A549 (cell line): Measurements from ENCODE around the gene PLEKHH1. TPM values are rescaled to one million over a fixed set of nuclear protein-coding genes. Genes with fewer than 3 reads are reported as not detected.

Experiments
- ATAC-seq, 2 experiments: fragments of 200-7000 bp in 1 of 2; fragments of >200 bp in 1 of 2; cut with Nextera tagmentation in 1 of 2; cut with Tn5 transposase in 1 of 2; 3 replicates each; pipeline versions ENCODE4 v1.8.0 to v1.9.1; 2018 to 2020; ENCODE audit warnings: mild to moderate bottlenecking in 1 of 2, moderate library complexity in 1 of 2
- CTCF ChIA-PET: fragments of 300-600 bp; sonication (Branson Sonifier 250); formaldehyde crosslinking; extraction: SDS; loops from one replicate; lab custom pipeline; 2021; ENCODE audit warnings: antibody characterized with exemption, inconsistent platforms; lab: Yijun Ruan, JAX
- POLR2A ChIA-PET: fragments of 350-600 bp; formaldehyde crosslinking; extraction: SDS; loops from one replicate; lab custom pipeline; 2021; ENCODE audit warnings: antibody characterized with exemption, inconsistent platforms; lab: Yijun Ruan, JAX
- DNase-seq, 2 experiments: peaks; one replicate each; pipeline versions ENCODE4 v3.0.0 to v3.0.0-alpha.2; 2011 to 2016; ENCODE audit warnings: low read depth in 1 of 2, low spot score in 1 of 2
- FAIRE-seq: peaks from 2 replicates; lab custom pipeline; 2011; peaks lifted over from hg19 to GRCh38; lab: Jason Lieb, UNC
- H3K27ac ChIP-seq, 2 experiments: fragments of >200 bp; sonication (Bioruptor Twin); formaldehyde crosslinking; 3 replicates each; pipeline ENCODE4 v1.5.1; 2016 to 2017
- H3K4me1 ChIP-seq: fragments of >200 bp; sonication (Bioruptor Twin); formaldehyde crosslinking; 3 replicates; pipeline ENCODE4 v1.6.1; 2016
- H3K4me2 ChIP-seq: fragments of >200 bp; sonication (Bioruptor Twin); formaldehyde crosslinking; 3 replicates; pipeline ENCODE4 v1.6.1; 2016
- H3K4me3 ChIP-seq: fragments of >200 bp; sonication (Bioruptor Twin); formaldehyde crosslinking; 3 replicates; pipeline ENCODE4 v1.5.1; 2016
- H3K9me3 ChIP-seq: fragments of >200 bp; sonication (Bioruptor Twin); formaldehyde crosslinking; 3 replicates; pipeline ENCODE4 v1.6.1; 2016
- BCL3 ChIP-seq: fragments of >200 bp; sonication (Bioruptor Twin); formaldehyde crosslinking; IDR thresholded peaks from 3 replicates; pipeline ENCODE4 v1.6.1; 2016
- CBX8 ChIP-seq: fragments of 200-600 bp; sonication (generic); IDR thresholded peaks from 2 replicates; pipeline ENCODE4 v1.6.1; 2016
- CHD4 ChIP-seq: fragments of 200-600 bp; sonication (generic); IDR thresholded peaks from 2 replicates; pipeline ENCODE4 v1.6.1; 2016; ENCODE audit warnings: antibody characterized with exemption, mild to moderate bottlenecking, borderline replicate concordance
- EHMT2 ChIP-seq: fragments of 200-600 bp; sonication (generic); IDR thresholded peaks from 2 replicates; pipeline ENCODE4 v1.6.1; 2016; ENCODE audit warnings: antibody characterized with exemption, low read depth, mild to moderate bottlenecking, moderate library complexity
- EP300 ChIP-seq, 2 experiments: fragments of >200 bp; sonication (Bioruptor Twin); formaldehyde crosslinking; IDR thresholded peaks; 2 replicates in 1 of 2; 3 replicates in 1 of 2; pipeline ENCODE4 v1.6.1; 2016 to 2017
- FOSB ChIP-seq: fragments of 250-450 bp; sonication (Bioruptor Pico); IDR thresholded peaks from 2 replicates; pipeline ENCODE4 v1.5.0; 2020; ENCODE audit warnings: mild to moderate bottlenecking, moderate library complexity
- FOXS1 ChIP-seq: fragments of 250-450 bp; sonication (Bioruptor Pico); IDR thresholded peaks from 2 replicates; pipeline ENCODE4 v1.5.0; 2020; ENCODE audit warnings: mild to moderate bottlenecking, moderate library complexity
- GATA3 ChIP-seq: IDR thresholded peaks from 2 replicates; pipeline ENCODE4 v1.6.1; 2012; ENCODE audit warnings: borderline replicate concordance
- HES2 ChIP-seq: fragments of >200 bp; sonication (Bioruptor Twin); formaldehyde crosslinking; IDR thresholded peaks from 2 replicates; pipeline ENCODE4 v1.6.1; 2016
- HOXA7 ChIP-seq: fragments of 250-450 bp; sonication (Bioruptor Pico); IDR thresholded peaks from 2 replicates; pipeline ENCODE4 v1.5.0; 2020; ENCODE audit warnings: mild to moderate bottlenecking, moderate library complexity
- HOXB5 ChIP-seq: fragments of 250-450 bp; sonication (Bioruptor Pico); IDR thresholded peaks from 2 replicates; pipeline ENCODE4 v1.5.0; 2020; ENCODE audit warnings: mild to moderate bottlenecking, moderate library complexity
- JUNB ChIP-seq: fragments of >200 bp; sonication (Bioruptor Twin); formaldehyde crosslinking; IDR thresholded peaks from 2 replicates; pipeline ENCODE4 v1.6.1; 2016
- KDM1A ChIP-seq: fragments of 200-600 bp; sonication (generic); IDR thresholded peaks from 2 replicates; pipeline ENCODE4 v1.6.1; 2016; ENCODE audit warnings: low read depth, mild to moderate bottlenecking
- KDM5A ChIP-seq: fragments of 200-600 bp; sonication (generic); IDR thresholded peaks from 2 replicates; pipeline ENCODE4 v1.6.1; 2016; ENCODE audit warnings: antibody characterized with exemption, mild to moderate bottlenecking
- MAFK ChIP-seq: fragments of 450-650 bp; IDR thresholded peaks from 2 replicates; pipeline ENCODE4 v1.6.1; 2014; ENCODE audit not compliant: partially characterized antibody
- MAZ ChIP-seq: fragments of 150-350 bp; IDR thresholded peaks from 2 replicates; pipeline ENCODE4 v1.6.1; 2014; ENCODE audit warnings: antibody characterized with exemption, low read depth, low read length, borderline replicate concordance
- NPAS2 ChIP-seq: fragments of 250-450 bp; sonication (Bioruptor Pico); IDR thresholded peaks from 2 replicates; pipeline ENCODE4 v1.8.0; 2022; ENCODE audit warnings: mild to moderate bottlenecking, moderate library complexity, borderline replicate concordance
- NR3C1 ChIP-seq: fragments of >200 bp; sonication (Bioruptor Twin); formaldehyde crosslinking; IDR thresholded peaks from 3 replicates; pipeline ENCODE4 v1.6.1; 2017
- PBX3 ChIP-seq: IDR thresholded peaks from 2 replicates; pipeline ENCODE4 v1.6.1; 2012
- POLR2A ChIP-seq: IDR thresholded peaks from 2 replicates; pipeline ENCODE4 v1.6.1; 2012; ENCODE audit warnings: mild to moderate bottlenecking, low read length
- RAD21 ChIP-seq, 2 experiments: fragments of >200 bp in 1 of 2; sonication (Bioruptor Twin) in 1 of 2; formaldehyde crosslinking in 1 of 2; IDR thresholded peaks in 1 of 2; conservative IDR thresholded peaks in 1 of 2; 2 replicates in 1 of 2; 3 replicates in 1 of 2; pipeline ENCODE4 v1.6.1; 2012 to 2018; ENCODE audit warnings: inconsistent platforms in 1 of 2
- RARB ChIP-seq: fragments of 250-450 bp; sonication (Bioruptor Pico); IDR thresholded peaks from 2 replicates; pipeline ENCODE4 v1.8.0; 2021; ENCODE audit warnings: mild to moderate bottlenecking, moderate library complexity
- RCOR1 ChIP-seq: fragments of 150-350 bp; IDR thresholded peaks from 2 replicates; pipeline ENCODE4 v1.6.1; 2014; ENCODE audit warnings: antibody characterized with exemption, low read length, low read depth
- RFX5 ChIP-seq: fragments of 450-650 bp; IDR thresholded peaks from 2 replicates; pipeline ENCODE4 v1.7.1; 2014; ENCODE audit warnings: antibody characterized with exemption, mild to moderate bottlenecking, moderate library complexity
- TP53 ChIP-seq: fragments of 250-450 bp; sonication (Bioruptor Pico); IDR thresholded peaks from 2 replicates; pipeline ENCODE4 v1.5.0; 2021; ENCODE audit warnings: mild to moderate bottlenecking, moderate library complexity
- ZC3H11A ChIP-seq: fragments of 450-650 bp; IDR thresholded peaks from 2 replicates; pipeline ENCODE4 v1.6.1; 2014; ENCODE audit warnings: antibody characterized with exemption, mild to moderate bottlenecking
- ZNF302 ChIP-seq: fragments of 250-450 bp; sonication (Bioruptor Pico); IDR thresholded peaks from 2 replicates; pipeline ENCODE4 v1.9.0; 2021; ENCODE audit warnings: inconsistent platforms, mild to moderate bottlenecking, moderate library complexity
- ZSCAN20 ChIP-seq: fragments of 250-450 bp; sonication (Bioruptor Pico); IDR thresholded peaks from 2 replicates; pipeline ENCODE4 v1.8.0; 2022; ENCODE audit warnings: mild to moderate bottlenecking, moderate library complexity
- WGBS: methylation state at CpG from one replicate; pipeline ENCODE4 v1.1.6; 2017; ENCODE audit errors: missing lambda C conversion rate; 5-methylcytosine and 5-hydroxymethylcytosine counted together
- polyA plus RNA-seq, 4 experiments: library from polyadenylated mRNA; depleted of rRNA in 3 of 4; stranded (reverse); fragments of >200 nt; fragmentation: RNase III in 1 of 4; extraction: RNeasy Plus Mini Kit Qiagen cat#74134 plus additional on column Dnase treatment in 1 of 4; gene quantifications; 2 replicates in 3 of 4; 3 replicates in 1 of 4; pipeline ENCODE4 v1.2.3, GENCODE V29; 2011 to 2017

The PLEKHH1 gene
- polyA plus RNA-seq, 2 of the 4 experiments (the other 2 are of a cell fraction): 3.5 to 5.1 TPM

GRCh38 chr14:67523764-67524633 is 9.1 kb upstream of the PLEKHH1 start:
- no peak for FAIRE-seq
- TF ChIP-seq POLR2A: no peak
- TF ChIP-seq KDM1A: no peak
- no peak for TF ChIP-seq MAFK
- TF ChIP-seq ZC3H11A: no peak
- TF ChIP-seq CBX8: no peak
- no peak for TF ChIP-seq MAZ
- TF ChIP-seq RCOR1: no peak
- no peak for TF ChIP-seq NR3C1
- TF ChIP-seq FOXS1 (CRISPR knock-in tag): no peak
- no peak for TF ChIP-seq NPAS2 (CRISPR knock-in tag)
- no peak for TF ChIP-seq PBX3
- TF ChIP-seq ZSCAN20 (CRISPR knock-in tag): no peak
- no peak for TF ChIP-seq RFX5
- no peak for TF ChIP-seq RAD21 (conservative IDR thresholded peaks at IDR 0.05 in 1 of 2, IDR thresholded peaks at IDR 0.05 in 1 of 2)
- no peak for TF ChIP-seq ZNF302 (CRISPR knock-in tag)
- DNase-seq: no peak
- no peaks in the 10 kb centered on the region for H3K4me1 ChIP-seq
- 45% methylated on average over 7 of the region's 7 CpGs for WGBS
- CTCF ChIA-PET: interaction anchor here (0.7 to 5.5 kb wide), 6 partner anchors 8 to 180 kb away, joined by 3 to 73 read pairs (median 4); no protein-coding TSS in a partner anchor
- POLR2A ChIA-PET: interaction anchor here (1.0 kb wide), 1 partner anchor 9 kb away, joined by 3 read pairs; the partner anchor contains the start of gene PLEKHH1
- H3K4me2 ChIP-seq: no peak overlapping the region
- no peak for ATAC-seq
- H3K4me3 ChIP-seq: no peak overlapping the region
- no peaks in the 10 kb centered on the region for H3K9me3 ChIP-seq
- no peak overlapping the region for H3K27ac ChIP-seq

- POLR2A ChIA-PET: interaction anchor here (1.0 kb wide), 1 partner anchor 8 kb away, joined by 3 read pairs; the partner anchor contains the start of gene PLEKHH1
Observed at GRCh38 chr14:67524634-67524963, 8.5 kb upstream of the PLEKHH1 start.

More at GRCh38 chr14:67524634-67524963, 8.5 kb upstream of the PLEKHH1 start:
- no peaks in the 10 kb centered on the region for H3K9me3 ChIP-seq
- TF ChIP-seq RAD21 (conservative IDR thresholded peaks at IDR 0.05 in 1 of 2, IDR thresholded peaks at IDR 0.05 in 1 of 2) (no peak), GATA3 (no peak), BCL3 (no peak), HOXB5 (CRISPR knock-in tag) (no peak), FOSB (CRISPR knock-in tag) (no peak), TP53 (CRISPR knock-in tag) (no peak), RARB (CRISPR knock-in tag) (no peak), POLR2A (no peak), EHMT2 (no peak), CHD4 (no peak), HOXA7 (CRISPR knock-in tag) (no peak), ZNF302 (CRISPR knock-in tag) (no peak), KDM5A (no peak), KDM1A (no peak), JUNB (no peak), MAFK (no peak), HES2 (no peak), EP300 (IDR thresholded peaks at IDR 0.05) (no peak), CBX8 (no peak)
- TF ChIP-seq, all 56 proteins: peak for 0
- FAIRE-seq: no peak
- Histone ChIP-seq H3K4me3 (no peak overlapping the region), H3K4me2 (no peak overlapping the region), H3K4me1 (no peaks in the 10 kb centered on the region), H3K27ac (no peak overlapping the region)
- WGBS: 2% methylated on average over 3 of the region's 3 CpGs
- no peak for DNase-seq
- no peak for ATAC-seq
- CTCF ChIA-PET: interaction anchor here (0.7 to 5.5 kb wide), 7 partner anchors 9 to 183 kb away, joined by 3 to 73 read pairs (median 4); no protein-coding TSS in a partner anchor
